ENCODE data around the gene SULT1A3. TPM values are rescaled to one million over a fixed set of nuclear protein-coding genes. Genes with fewer than 3 reads are reported as not detected.
A peak's percentile ranks its signal among the peaks of the same experiment; 100 is the strongest.
"Not testable (repeated sequence)": the region's sequence is repeated elsewhere in the genome, so short reads cannot be mapped to it uniquely, and the experiment has no call there.

SULT1A3 gene
- total and polyA plus RNA-seq, 5 donors, result 9.6 to 14.0 (median 10.1) TPM

GRCh38 chr16:30207063-30207704, 8.1 kb downstream of the SULT1A3 start:
- H3K27me3 ChIP-seq (ENCODE audit: control insufficient read depth, insufficient read depth); H3K27ac ChIP-seq (ENCODE audit: low read length); H3K4me1 ChIP-seq (ENCODE audit: control insufficient read depth, insufficient read depth, low read length); H3K4me3 ChIP-seq (ENCODE audit: low read length); intact Hi-C loops (cut with DNase I); H3K9me3 ChIP-seq (ENCODE audit: control insufficient read depth, low read length): not testable (repeated sequence)
- DNase-seq, result peak; percentile 7 to 62 (median 45)
- 31% methylated on average over 2 of the region's 9 CpGs for WGBS
- peak; percentile 24 to 41 for ATAC-seq

- H3K27ac ChIP-seq (ENCODE audit: low read length); H3K4me3 ChIP-seq (ENCODE audit: low read length); intact Hi-C loops (cut with DNase I); H3K9me3 ChIP-seq (ENCODE audit: control insufficient read depth, low read length); H3K27me3 ChIP-seq (ENCODE audit: control insufficient read depth, insufficient read depth); H3K4me1 ChIP-seq (ENCODE audit: control insufficient read depth, insufficient read depth, low read length): not testable (repeated sequence)
- ATAC-seq, result peak; percentile 63 to 80
- WGBS, result 19% methylated on average over 4 of the region's 6 CpGs
- peak in 2 of 3 donors; percentile 9 to 69 for DNase-seq
Observed at GRCh38 chr16:30209032-30209431, 10.0 kb downstream of the SULT1A3 start.

GRCh38 chr16:30211414-30211813, 12.4 kb downstream of the SULT1A3 start:
- DNase-seq; H3K9me3 ChIP-seq (ENCODE audit: control insufficient read depth, low read length); H3K4me1 ChIP-seq (ENCODE audit: control insufficient read depth, insufficient read depth, low read length); ATAC-seq; H3K27me3 ChIP-seq (ENCODE audit: control insufficient read depth, insufficient read depth); H3K4me3 ChIP-seq (ENCODE audit: low read length); intact Hi-C loops (cut with DNase I); H3K27ac ChIP-seq (ENCODE audit: low read length): not testable (repeated sequence)
- no CpG with 5 or more reads among the region's 4 CpGs for WGBS

DNA sequence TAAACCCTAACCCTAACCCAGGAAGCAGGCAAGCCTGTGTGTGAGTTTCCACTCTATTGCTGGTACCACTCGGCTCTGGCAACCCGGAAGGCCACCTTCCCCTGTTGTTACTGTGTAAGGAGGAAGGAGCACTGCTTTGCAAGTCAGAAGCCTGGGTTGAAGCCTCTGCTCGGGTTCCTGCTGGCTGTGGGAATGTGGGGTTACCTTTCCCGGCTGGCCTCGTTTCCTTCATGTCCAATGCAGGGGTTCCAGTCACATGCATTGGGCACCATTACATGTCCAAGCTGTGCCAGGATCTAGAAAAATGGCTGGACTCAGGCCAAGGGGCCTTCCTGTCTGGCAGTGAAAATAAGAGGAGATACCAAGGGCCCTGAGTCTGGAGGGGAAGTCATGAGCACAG, 18.0 kb downstream of the SULT1A3 start:
- H3K27ac ChIP-seq (ENCODE audit: low read length); H3K4me1 ChIP-seq (ENCODE audit: control insufficient read depth, insufficient read depth, low read length); intact Hi-C loops (cut with DNase I); H3K4me3 ChIP-seq (ENCODE audit: low read length); ATAC-seq; H3K27me3 ChIP-seq (ENCODE audit: control insufficient read depth, insufficient read depth); H3K9me3 ChIP-seq (ENCODE audit: control insufficient read depth, low read length): not testable (repeated sequence)
- WGBS, result 73% methylated on average over 3 of the region's 5 CpGs
- DNase-seq, result peak in 2 of 3 donors; percentile 5 to 9

DNA sequence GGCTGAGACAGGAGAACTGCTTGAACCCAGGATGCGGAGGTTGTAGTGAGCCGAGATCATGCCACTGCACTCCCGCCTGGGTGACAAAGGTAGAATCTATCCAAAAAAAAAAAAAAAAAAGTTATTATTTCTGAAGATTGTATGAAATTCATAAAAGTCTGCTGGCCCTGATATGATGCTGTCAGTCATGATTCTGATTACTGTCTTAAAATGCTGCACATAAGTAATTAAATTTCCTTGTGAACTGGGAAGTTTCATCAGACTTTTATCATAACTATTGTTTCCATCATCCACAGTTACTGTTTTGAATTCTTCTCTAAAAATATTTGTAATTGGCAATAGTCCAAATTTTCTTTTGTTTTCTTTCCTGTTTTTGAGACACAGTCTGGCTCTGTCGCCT, 49.3 kb downstream of the SULT1A3 start, which contains the start of gene NPIPB13:
NPIPB13 (minus strand) TSS at position 101 of the 400 bp plus-strand sequence. CDS start 2,906 bp downstream, outside the sequence.
- H3K4me3 ChIP-seq (ENCODE audit: low read length); H3K27me3 ChIP-seq (ENCODE audit: control insufficient read depth, insufficient read depth); ATAC-seq; H3K9me3 ChIP-seq (ENCODE audit: control insufficient read depth, low read length); intact Hi-C loops (cut with DNase I); H3K27ac ChIP-seq (ENCODE audit: low read length); H3K4me1 ChIP-seq (ENCODE audit: control insufficient read depth, insufficient read depth, low read length); DNase-seq: not testable (repeated sequence)
- no CpG with 5 or more reads among the region's 4 CpGs for WGBS

Other genes with a start within 250 kb of the SULT1A3 start
- 10 to 100 TPM; 79.7 to 90.4 (median 82.1) TPM for gene TMEM219, start 237.2 kb upstream of the SULT1A3 start, total RNA-seq
- gene TMEM219, start 237.2 kb upstream of the SULT1A3 start, polyA plus RNA-seq, result 97.4 TPM
- gene TAOK2, start 225.4 kb upstream of the SULT1A3 start, total RNA-seq, result 10 to 100 TPM; 37.2 to 40.1 (median 39.4) TPM
- gene TAOK2, start 225.4 kb upstream of the SULT1A3 start, polyA plus RNA-seq, result 38.3 TPM
- 10 to 100 TPM; 11.6 to 21.7 (median 17.5) TPM for gene HIRIP3, start 203.6 kb upstream of the SULT1A3 start, total RNA-seq
- 19.1 TPM for gene HIRIP3, start 203.6 kb upstream of the SULT1A3 start, polyA plus RNA-seq
- 10 to 100 TPM; 32.7 to 44.6 (median 37.1) TPM for gene INO80E, start 203.0 kb upstream of the SULT1A3 start, total RNA-seq
- gene INO80E, start 203.0 kb upstream of the SULT1A3 start, polyA plus RNA-seq, result 59.1 TPM
- gene DOC2A, start 188.2 kb upstream of the SULT1A3 start, total RNA-seq, result under 1 TPM; 0.40 to 0.59 (median 0.47) TPM
- gene DOC2A, start 188.2 kb upstream of the SULT1A3 start, polyA plus RNA-seq, result 0.77 TPM
- not detected for gene C16orf92, start 176.1 kb upstream of the SULT1A3 start, total RNA-seq
- gene C16orf92, start 176.1 kb upstream of the SULT1A3 start, polyA plus RNA-seq, result not detected
- gene TLCD3B, start 168.0 kb upstream of the SULT1A3 start, total RNA-seq, result not detected
- gene TLCD3B, start 168.0 kb upstream of the SULT1A3 start, polyA plus RNA-seq, result not detected
- 1,000 to 10,000 TPM; 2,625 to 3,581 (median 3,363) TPM for gene ALDOA, start 133.5 kb upstream of the SULT1A3 start, total RNA-seq
- 3,115 TPM for gene ALDOA, start 133.5 kb upstream of the SULT1A3 start, polyA plus RNA-seq
- 10 to 100 TPM; 31.3 to 40.8 (median 36.0) TPM for gene PPP4C, start 123.3 kb upstream of the SULT1A3 start, total RNA-seq
- 51.8 TPM for gene PPP4C, start 123.3 kb upstream of the SULT1A3 start, polyA plus RNA-seq
- gene TBX6, start 107.3 kb upstream of the SULT1A3 start, total RNA-seq, result 1 to 10 TPM in 2 of 4 donors, under 1 TPM in 2; 0.67 to 1.2 (median 1.0) TPM
- 0.93 TPM for gene TBX6, start 107.3 kb upstream of the SULT1A3 start, polyA plus RNA-seq
- gene YPEL3, start 103.0 kb upstream of the SULT1A3 start, total RNA-seq, result 10 to 100 TPM; 54.4 to 79.2 (median 71.2) TPM
- gene YPEL3, start 103.0 kb upstream of the SULT1A3 start, polyA plus RNA-seq, result 118 TPM
- gene GDPD3, start 85.7 kb upstream of the SULT1A3 start, total RNA-seq, result 1 to 10 TPM; 1.3 to 3.7 (median 3.2) TPM
- gene GDPD3, start 85.7 kb upstream of the SULT1A3 start, polyA plus RNA-seq, result 2.6 TPM
- gene MAPK3, start 76.0 kb upstream of the SULT1A3 start, total RNA-seq, result 10 to 100 TPM; 55.9 to 67.8 (median 64.3) TPM
- 78.1 TPM for gene MAPK3, start 76.0 kb upstream of the SULT1A3 start, polyA plus RNA-seq
- gene CORO1A, start 15.7 kb upstream of the SULT1A3 start, total RNA-seq, result 10 to 100 TPM; 10.3 to 22.4 (median 14.6) TPM
- gene CORO1A, start 15.7 kb upstream of the SULT1A3 start, polyA plus RNA-seq, result 7.3 TPM
- gene BOLA2B, start 5.6 kb upstream of the SULT1A3 start, total RNA-seq, result 10 to 100 TPM; 75.2 to 89.6 (median 84.6) TPM
- gene BOLA2B, start 5.6 kb upstream of the SULT1A3 start, polyA plus RNA-seq, result 184 TPM
- gene SLX1A, start 5.4 kb upstream of the SULT1A3 start, total RNA-seq, result 10 to 100 TPM in 2 of 4 donors, 1 to 10 TPM in 2; 8.9 to 20.8 (median 13.9) TPM
- gene SLX1A, start 5.4 kb upstream of the SULT1A3 start, polyA plus RNA-seq, result 24.6 TPM
- gene NPIPB13, start 49.2 kb downstream of the SULT1A3 start, total RNA-seq, result 1 to 10 TPM; 3.1 to 5.3 (median 4.3) TPM
- 2.0 TPM for gene NPIPB13, start 49.2 kb downstream of the SULT1A3 start, polyA plus RNA-seq
- 10 to 100 TPM; 43.0 to 50.9 (median 45.1) TPM for gene CD2BP2, start 156.1 kb downstream of the SULT1A3 start, total RNA-seq
- 31.8 TPM for gene CD2BP2, start 156.1 kb downstream of the SULT1A3 start, polyA plus RNA-seq
- 10 to 100 TPM; 23.4 to 27.7 (median 25.4) TPM for gene TBC1D10B, start 171.2 kb downstream of the SULT1A3 start, total RNA-seq
- 19.1 TPM for gene TBC1D10B, start 171.2 kb downstream of the SULT1A3 start, polyA plus RNA-seq
- under 1 TPM in 2 of 4 donors, not detected in 2; 0.35 to 0.94 TPM for gene MYL11, start 175.5 kb downstream of the SULT1A3 start, total RNA-seq
- 0.86 TPM for gene MYL11, start 175.5 kb downstream of the SULT1A3 start, polyA plus RNA-seq
- 1 to 10 TPM; 1.1 to 3.6 (median 2.7) TPM for gene SEPTIN1, start 183.3 kb downstream of the SULT1A3 start, total RNA-seq
- 1.6 TPM for gene SEPTIN1, start 183.3 kb downstream of the SULT1A3 start, polyA plus RNA-seq
- 1 to 10 TPM; 6.2 to 8.0 (median 7.5) TPM for gene ZNF48, start 196.2 kb downstream of the SULT1A3 start, total RNA-seq
- 3.6 TPM for gene ZNF48, start 196.2 kb downstream of the SULT1A3 start, polyA plus RNA-seq
- 10 to 100 TPM in 1 of 4 donors, 1 to 10 TPM in 3; 4.4 to 11.9 (median 7.0) TPM for gene ZNF771, start 208.4 kb downstream of the SULT1A3 start, total RNA-seq
- gene ZNF771, start 208.4 kb downstream of the SULT1A3 start, polyA plus RNA-seq, result 5.0 TPM
- gene DCTPP1, start 230.8 kb downstream of the SULT1A3 start, total RNA-seq, result 10 to 100 TPM; 26.9 to 46.2 (median 30.5) TPM
- gene DCTPP1, start 230.8 kb downstream of the SULT1A3 start, polyA plus RNA-seq, result 20.9 TPM
- gene SEPHS2, start 246.6 kb downstream of the SULT1A3 start, total RNA-seq, result 10 to 100 TPM; 34.8 to 41.1 (median 36.4) TPM
- gene SEPHS2, start 246.6 kb downstream of the SULT1A3 start, polyA plus RNA-seq, result 29.4 TPM